A549 (cell line): Measurements from ENCODE around the gene TACC3. TPM values are rescaled to one million over a fixed set of nuclear protein-coding genes. Genes with fewer than 3 reads are reported as not detected.

Experiments used
- ATAC-seq, 2 experiments: fragments of 200-7000 bp in 1 of 2; fragments of >200 bp in 1 of 2; cut with Nextera tagmentation in 1 of 2; cut with Tn5 transposase in 1 of 2; 3 replicates each; pipeline versions ENCODE4 v1.8.0 to v1.9.1; 2018 to 2020; ENCODE audit warnings: mild to moderate bottlenecking in 1 of 2, moderate library complexity in 1 of 2
- CTCF ChIA-PET: fragments of 300-600 bp; sonication (Branson Sonifier 250); formaldehyde crosslinking; extraction: SDS; loops from one replicate; lab custom pipeline; 2021; ENCODE audit warnings: antibody characterized with exemption, inconsistent platforms; lab: Yijun Ruan, JAX
- POLR2A ChIA-PET: fragments of 350-600 bp; formaldehyde crosslinking; extraction: SDS; loops from one replicate; lab custom pipeline; 2021; ENCODE audit warnings: antibody characterized with exemption, inconsistent platforms; lab: Yijun Ruan, JAX
- DNase-seq, 2 experiments: peaks; one replicate each; pipeline versions ENCODE4 v3.0.0 to v3.0.0-alpha.2; 2011 to 2016; ENCODE audit warnings: low read depth in 1 of 2, low spot score in 1 of 2
- FAIRE-seq: peaks from 2 replicates; lab custom pipeline; 2011; peaks lifted over from hg19 to GRCh38; lab: Jason Lieb, UNC
- H3K27ac ChIP-seq, 2 experiments: fragments of >200 bp; sonication (Bioruptor Twin); formaldehyde crosslinking; 3 replicates each; pipeline ENCODE4 v1.5.1; 2016 to 2017
- H3K4me1 ChIP-seq: fragments of >200 bp; sonication (Bioruptor Twin); formaldehyde crosslinking; 3 replicates; pipeline ENCODE4 v1.6.1; 2016
- H3K4me2 ChIP-seq: fragments of >200 bp; sonication (Bioruptor Twin); formaldehyde crosslinking; 3 replicates; pipeline ENCODE4 v1.6.1; 2016
- H3K4me3 ChIP-seq: fragments of >200 bp; sonication (Bioruptor Twin); formaldehyde crosslinking; 3 replicates; pipeline ENCODE4 v1.5.1; 2016
- H3K9me3 ChIP-seq: fragments of >200 bp; sonication (Bioruptor Twin); formaldehyde crosslinking; 3 replicates; pipeline ENCODE4 v1.6.1; 2016
- BHLHE40 ChIP-seq: IDR thresholded peaks from 2 replicates; pipeline ENCODE4 v1.6.1; 2012; ENCODE audit warnings: low read depth, low read length, inconsistent platforms
- CHD2 ChIP-seq: fragments of 150-350 bp; IDR thresholded peaks from 2 replicates; pipeline ENCODE4 v1.6.1; 2014; ENCODE audit warnings: low read length; ENCODE audit not compliant: partially characterized antibody
- ELK1 ChIP-seq: fragments of 150-350 bp; IDR thresholded peaks from 2 replicates; pipeline ENCODE4 v1.6.1; 2014; ENCODE audit warnings: low read depth, mild to moderate bottlenecking, low read length
- ESRRA ChIP-seq: fragments of 150-350 bp; IDR thresholded peaks from 2 replicates; pipeline ENCODE4 v1.6.1; 2014; ENCODE audit warnings: mild to moderate bottlenecking, low read length, borderline replicate concordance
- FOXS1 ChIP-seq: fragments of 250-450 bp; sonication (Bioruptor Pico); IDR thresholded peaks from 2 replicates; pipeline ENCODE4 v1.5.0; 2020; ENCODE audit warnings: mild to moderate bottlenecking, moderate library complexity
- HOXB5 ChIP-seq: fragments of 250-450 bp; sonication (Bioruptor Pico); IDR thresholded peaks from 2 replicates; pipeline ENCODE4 v1.5.0; 2020; ENCODE audit warnings: mild to moderate bottlenecking, moderate library complexity
- JUNB ChIP-seq: fragments of >200 bp; sonication (Bioruptor Twin); formaldehyde crosslinking; IDR thresholded peaks from 2 replicates; pipeline ENCODE4 v1.6.1; 2016
- NR3C1 ChIP-seq: fragments of >200 bp; sonication (Bioruptor Twin); formaldehyde crosslinking; IDR thresholded peaks from 3 replicates; pipeline ENCODE4 v1.6.1; 2017
- PBX3 ChIP-seq: IDR thresholded peaks from 2 replicates; pipeline ENCODE4 v1.6.1; 2012
- POLR2A ChIP-seq: IDR thresholded peaks from 2 replicates; pipeline ENCODE4 v1.6.1; 2012; ENCODE audit warnings: mild to moderate bottlenecking, low read length
- RAD21 ChIP-seq, 2 experiments: fragments of >200 bp in 1 of 2; sonication (Bioruptor Twin) in 1 of 2; formaldehyde crosslinking in 1 of 2; IDR thresholded peaks in 1 of 2; conservative IDR thresholded peaks in 1 of 2; 2 replicates in 1 of 2; 3 replicates in 1 of 2; pipeline ENCODE4 v1.6.1; 2012 to 2018; ENCODE audit warnings: inconsistent platforms in 1 of 2
- RARB ChIP-seq: fragments of 250-450 bp; sonication (Bioruptor Pico); IDR thresholded peaks from 2 replicates; pipeline ENCODE4 v1.8.0; 2021; ENCODE audit warnings: mild to moderate bottlenecking, moderate library complexity
- REST ChIP-seq: fragments of 200-600 bp; sonication (generic); IDR thresholded peaks from 2 replicates; pipeline ENCODE4 v1.6.1; 2016; ENCODE audit warnings: antibody characterized with exemption, mild to moderate bottlenecking, moderate library complexity
- RNF2 ChIP-seq: fragments of 200-600 bp; sonication (generic); IDR thresholded peaks from 2 replicates; pipeline ENCODE4 v1.6.1; 2016; ENCODE audit warnings: low read depth, mild to moderate bottlenecking, antibody characterized with exemption, moderate library complexity, borderline replicate concordance
- SMC3 ChIP-seq: fragments of >200 bp; sonication (Bioruptor Twin); formaldehyde crosslinking; IDR thresholded peaks from 3 replicates; pipeline ENCODE4 v1.6.1; 2018; ENCODE audit warnings: inconsistent platforms
- ZNF302 ChIP-seq: fragments of 250-450 bp; sonication (Bioruptor Pico); IDR thresholded peaks from 2 replicates; pipeline ENCODE4 v1.9.0; 2021; ENCODE audit warnings: inconsistent platforms, mild to moderate bottlenecking, moderate library complexity
- ZSCAN20 ChIP-seq: fragments of 250-450 bp; sonication (Bioruptor Pico); IDR thresholded peaks from 2 replicates; pipeline ENCODE4 v1.8.0; 2022; ENCODE audit warnings: mild to moderate bottlenecking, moderate library complexity
- WGBS: methylation state at CpG from one replicate; pipeline ENCODE4 v1.1.6; 2017; ENCODE audit errors: missing lambda C conversion rate; 5-methylcytosine and 5-hydroxymethylcytosine counted together
- polyA plus RNA-seq, 4 experiments: library from polyadenylated mRNA; depleted of rRNA in 3 of 4; stranded (reverse); fragments of >200 nt; fragmentation: RNase III in 1 of 4; extraction: RNeasy Plus Mini Kit Qiagen cat#74134 plus additional on column Dnase treatment in 1 of 4; gene quantifications; 2 replicates in 3 of 4; 3 replicates in 1 of 4; pipeline ENCODE4 v1.2.3, GENCODE V29; 2011 to 2017

TACC3 gene
- polyA plus RNA-seq, 2 of the 4 experiments (the other 2 are of a cell fraction): 25.9 to 70.6 TPM

GRCh38 chr4:1768367-1769034 is 47.2 kb downstream of the TACC3 start (continued):
- no peak for TF ChIP-seq REST

GRCh38 chr4:1769692-1770091 is 48.4 kb downstream of the TACC3 start:
- H3K27ac ChIP-seq: peak overlapping the region in 1 of 2 experiments; percentile 100; a peak in 2 of 6 replicates
- TF ChIP-seq ZNF302 (CRISPR knock-in tag) (no peak), FOXS1 (CRISPR knock-in tag) (no peak), SMC3 (no peak), NR3C1 (no peak), JUNB (no peak), ESRRA (no peak), RARB (no peak), RAD21 (conservative IDR thresholded peaks at IDR 0.05 in 1 of 2, IDR thresholded peaks at IDR 0.05 in 1 of 2) (no peak), REST (no peak), ZSCAN20 (no peak), PBX3 (no peak), BHLHE40 (no peak), HOXB5 (CRISPR knock-in tag) (no peak), POLR2A (no peak), CHD2 (no peak), ELK1 (no peak), RNF2 (no peak)
- CTCF ChIA-PET: no interaction called here
- H3K4me3 ChIP-seq: no peak overlapping the region
- FAIRE-seq (no peak), ATAC-seq (no peak), DNase-seq (no peak)
- no peak overlapping the region for H3K4me2 ChIP-seq
- POLR2A ChIA-PET: no interaction called here
- peaks cover 30% of the 10 kb centered on the region for H3K4me1 ChIP-seq
- no peaks in the 10 kb centered on the region for H3K9me3 ChIP-seq
- 100% methylated on average over 1 of the region's 6 CpGs for WGBS
